Ishikawa (cell line): ENCODE measurements around the gene ABCA8.

ENCODE experiments used
- EGR1 ChIP-seq: IDR thresholded peaks from 2 replicates; pipeline ENCODE4 v1.6.1; 2012
- FOXM1 ChIP-seq: IDR thresholded peaks from 2 replicates; pipeline ENCODE4 v1.6.1; 2012; ENCODE audit warnings: low read depth, borderline replicate concordance
- RAD21 ChIP-seq: IDR thresholded peaks from 2 replicates; pipeline ENCODE4 v1.6.1; 2012; ENCODE audit warnings: low read depth
- TF ChIP-seq, protein P1 (sequence below): IDR thresholded peaks from 2 replicates; pipeline ENCODE4 v1.6.1; 2012; ENCODE audit warnings: low read depth, mild to moderate bottlenecking
- TF ChIP-seq, protein P2 (sequence below): IDR thresholded peaks from 2 replicates; pipeline ENCODE4 v1.6.1; 2012

DNA sequence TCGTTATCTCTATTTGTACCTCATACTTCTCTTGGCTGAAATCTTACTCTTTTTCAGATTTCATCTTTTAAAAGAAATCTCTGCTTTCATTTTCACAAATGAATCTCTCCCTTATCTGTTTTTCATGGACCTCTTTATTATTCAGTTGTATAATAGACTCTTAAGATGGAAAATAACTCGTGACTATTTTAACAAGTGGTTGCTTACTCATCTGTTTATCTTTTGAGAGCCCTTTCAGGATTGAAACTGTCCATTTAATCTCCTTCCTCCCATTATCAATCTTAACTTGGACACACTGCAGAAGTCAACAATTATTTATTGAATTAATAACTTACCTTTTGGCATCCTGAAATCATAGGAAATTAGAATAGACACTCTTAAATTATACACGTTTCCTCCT, 68.8 kb downstream of the ABCA8 start:
- TF ChIP-seq, protein P1, sequence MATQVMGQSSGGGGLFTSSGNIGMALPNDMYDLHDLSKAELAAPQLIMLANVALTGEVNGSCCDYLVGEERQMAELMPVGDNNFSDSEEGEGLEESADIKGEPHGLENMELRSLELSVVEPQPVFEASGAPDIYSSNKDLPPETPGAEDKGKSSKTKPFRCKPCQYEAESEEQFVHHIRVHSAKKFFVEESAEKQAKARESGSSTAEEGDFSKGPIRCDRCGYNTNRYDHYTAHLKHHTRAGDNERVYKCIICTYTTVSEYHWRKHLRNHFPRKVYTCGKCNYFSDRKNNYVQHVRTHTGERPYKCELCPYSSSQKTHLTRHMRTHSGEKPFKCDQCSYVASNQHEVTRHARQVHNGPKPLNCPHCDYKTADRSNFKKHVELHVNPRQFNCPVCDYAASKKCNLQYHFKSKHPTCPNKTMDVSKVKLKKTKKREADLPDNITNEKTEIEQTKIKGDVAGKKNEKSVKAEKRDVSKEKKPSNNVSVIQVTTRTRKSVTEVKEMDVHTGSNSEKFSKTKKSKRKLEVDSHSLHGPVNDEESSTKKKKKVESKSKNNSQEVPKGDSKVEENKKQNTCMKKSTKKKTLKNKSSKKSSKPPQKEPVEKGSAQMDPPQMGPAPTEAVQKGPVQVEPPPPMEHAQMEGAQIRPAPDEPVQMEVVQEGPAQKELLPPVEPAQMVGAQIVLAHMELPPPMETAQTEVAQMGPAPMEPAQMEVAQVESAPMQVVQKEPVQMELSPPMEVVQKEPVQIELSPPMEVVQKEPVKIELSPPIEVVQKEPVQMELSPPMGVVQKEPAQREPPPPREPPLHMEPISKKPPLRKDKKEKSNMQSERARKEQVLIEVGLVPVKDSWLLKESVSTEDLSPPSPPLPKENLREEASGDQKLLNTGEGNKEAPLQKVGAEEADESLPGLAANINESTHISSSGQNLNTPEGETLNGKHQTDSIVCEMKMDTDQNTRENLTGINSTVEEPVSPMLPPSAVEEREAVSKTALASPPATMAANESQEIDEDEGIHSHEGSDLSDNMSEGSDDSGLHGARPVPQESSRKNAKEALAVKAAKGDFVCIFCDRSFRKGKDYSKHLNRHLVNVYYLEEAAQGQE: no peak
- TF ChIP-seq FOXM1: no peak
- TF ChIP-seq RAD21: no peak
- TF ChIP-seq, protein P2, sequence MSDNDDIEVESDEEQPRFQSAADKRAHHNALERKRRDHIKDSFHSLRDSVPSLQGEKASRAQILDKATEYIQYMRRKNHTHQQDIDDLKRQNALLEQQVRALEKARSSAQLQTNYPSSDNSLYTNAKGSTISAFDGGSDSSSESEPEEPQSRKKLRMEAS: no peak
- no peak for TF ChIP-seq EGR1
